OCI-LY3 (cell line): ENCODE data around the gene TRIM38.

ENCODE experiments used
- EZH2phosphoT487 ChIP-seq: fragments of 200-600 bp; shearing (Covaris generic); IDR thresholded peaks from 2 replicates; pipeline ENCODE4 v1.6.1; 2018; ENCODE audit warnings: antibody characterized with exemption, mixed run types, low read depth
- TF ChIP-seq, protein P1 (sequence below): fragments of 200-600, 300-600 bp; sonication (generic); IDR thresholded peaks from 2 replicates; pipeline ENCODE4 v1.5.1; 2014; ENCODE audit warnings: antibody characterized with exemption, low read length, low read depth

DNA sequence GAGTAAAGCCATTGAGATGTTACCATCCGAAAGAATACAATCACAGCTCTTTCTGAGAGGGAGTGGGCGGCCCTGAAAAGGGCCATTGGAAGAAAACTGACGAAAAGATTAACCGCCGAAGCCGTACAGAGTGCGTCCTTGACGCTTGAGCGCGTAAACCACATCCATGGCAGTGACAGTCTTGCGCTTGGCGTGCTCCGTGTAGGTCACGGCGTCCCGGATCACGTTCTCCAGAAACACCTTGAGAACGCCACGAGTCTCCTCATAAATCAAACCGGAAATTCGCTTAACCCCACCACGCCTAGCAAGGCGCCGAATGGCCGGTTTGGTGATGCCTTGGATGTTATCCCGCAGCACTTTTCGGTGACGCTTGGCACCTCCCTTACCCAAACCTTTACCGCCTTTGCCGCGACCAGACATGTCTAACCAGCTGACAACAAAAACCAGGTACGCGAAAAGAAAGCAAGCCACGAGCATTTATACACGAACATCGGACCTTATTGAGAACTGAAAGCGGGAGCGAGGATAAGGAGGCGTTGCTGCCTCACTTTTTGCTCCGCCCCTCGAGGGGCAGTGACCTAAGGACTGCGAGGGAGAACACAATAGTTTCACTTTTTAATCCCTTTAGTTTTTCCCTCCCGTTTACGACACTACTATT, 64.4 kb downstream of the TRIM38 start:
- TF ChIP-seq, protein P1, sequence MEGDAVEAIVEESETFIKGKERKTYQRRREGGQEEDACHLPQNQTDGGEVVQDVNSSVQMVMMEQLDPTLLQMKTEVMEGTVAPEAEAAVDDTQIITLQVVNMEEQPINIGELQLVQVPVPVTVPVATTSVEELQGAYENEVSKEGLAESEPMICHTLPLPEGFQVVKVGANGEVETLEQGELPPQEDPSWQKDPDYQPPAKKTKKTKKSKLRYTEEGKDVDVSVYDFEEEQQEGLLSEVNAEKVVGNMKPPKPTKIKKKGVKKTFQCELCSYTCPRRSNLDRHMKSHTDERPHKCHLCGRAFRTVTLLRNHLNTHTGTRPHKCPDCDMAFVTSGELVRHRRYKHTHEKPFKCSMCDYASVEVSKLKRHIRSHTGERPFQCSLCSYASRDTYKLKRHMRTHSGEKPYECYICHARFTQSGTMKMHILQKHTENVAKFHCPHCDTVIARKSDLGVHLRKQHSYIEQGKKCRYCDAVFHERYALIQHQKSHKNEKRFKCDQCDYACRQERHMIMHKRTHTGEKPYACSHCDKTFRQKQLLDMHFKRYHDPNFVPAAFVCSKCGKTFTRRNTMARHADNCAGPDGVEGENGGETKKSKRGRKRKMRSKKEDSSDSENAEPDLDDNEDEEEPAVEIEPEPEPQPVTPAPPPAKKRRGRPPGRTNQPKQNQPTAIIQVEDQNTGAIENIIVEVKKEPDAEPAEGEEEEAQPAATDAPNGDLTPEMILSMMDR: no peak
- no peak for TF ChIP-seq EZH2phosphoT487
